HS-27A (cell line): Measurements from ENCODE around the gene SMYD3.

Source experiments
- DNase-seq: peaks from one replicate; pipeline ENCODE4 v3.0.0-alpha.2; 2012; ENCODE audit warnings: low read depth, missing footprints

Gene SMYD3

DNA sequence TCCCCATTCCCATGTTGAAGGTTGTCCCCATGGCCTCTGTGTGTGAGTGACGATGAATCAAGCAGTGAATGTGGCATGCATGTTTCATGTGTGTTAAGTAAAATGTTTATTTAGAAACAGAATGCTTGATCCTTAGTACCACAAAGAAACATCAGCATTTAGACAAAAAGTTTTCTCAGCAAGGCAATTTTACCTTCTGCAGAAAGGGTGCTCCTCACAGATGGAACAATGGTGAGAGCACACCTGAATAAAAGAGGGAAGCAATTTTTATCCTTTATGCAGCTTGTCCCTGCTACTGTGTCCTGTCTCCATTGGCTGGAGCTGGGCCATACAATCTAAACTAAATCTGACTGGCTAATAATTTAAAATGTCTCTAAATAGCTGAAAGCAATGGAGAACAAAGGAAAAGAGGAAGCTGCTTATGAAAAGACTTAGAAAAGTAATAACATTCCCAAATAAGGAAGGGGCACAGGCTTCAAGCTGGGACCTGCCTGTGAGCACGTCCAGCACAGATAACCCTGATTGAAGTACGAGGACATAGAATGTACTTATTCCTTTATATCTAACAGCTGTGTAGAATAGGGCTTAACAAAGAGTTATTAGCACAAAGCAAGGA, 8.4 kb upstream of the SMYD3 start:
- no peak for DNase-seq

DNA sequence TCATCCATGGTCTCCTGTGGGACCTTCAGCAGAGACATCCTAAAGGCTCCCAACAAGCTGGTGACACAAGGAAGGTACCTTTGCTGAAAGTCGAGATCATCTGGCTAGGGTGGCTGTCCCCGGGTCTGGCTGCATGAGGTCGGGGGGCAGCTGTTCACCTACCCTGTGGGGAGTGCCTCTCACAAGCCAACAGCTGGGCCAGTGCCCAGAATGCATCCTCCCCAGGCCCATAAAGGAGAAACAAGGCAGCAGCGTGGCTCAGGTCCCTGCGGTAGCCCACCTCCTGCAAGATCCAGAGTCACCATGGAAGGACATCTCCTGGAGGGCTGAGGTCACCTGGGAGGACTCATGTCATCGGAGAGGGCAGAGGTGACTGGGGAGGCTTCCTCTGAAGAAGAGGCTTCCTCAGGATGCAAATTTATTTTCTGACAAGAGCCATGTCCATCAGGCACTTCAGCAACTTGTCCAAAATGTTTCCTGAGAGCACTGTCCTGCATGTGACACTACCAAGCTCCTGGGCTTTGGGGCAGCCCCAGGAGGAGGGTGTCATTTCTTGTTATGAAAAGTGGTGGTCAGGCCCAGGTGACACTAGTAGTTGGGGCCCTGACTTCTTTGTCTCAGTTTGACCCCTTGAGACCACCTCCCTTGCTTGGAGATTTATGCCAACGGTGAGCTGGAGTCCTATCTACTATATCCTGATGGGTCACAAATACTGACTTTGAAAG, 6.7 kb upstream of the SMYD3 start:
- no peak for DNase-seq

DNA sequence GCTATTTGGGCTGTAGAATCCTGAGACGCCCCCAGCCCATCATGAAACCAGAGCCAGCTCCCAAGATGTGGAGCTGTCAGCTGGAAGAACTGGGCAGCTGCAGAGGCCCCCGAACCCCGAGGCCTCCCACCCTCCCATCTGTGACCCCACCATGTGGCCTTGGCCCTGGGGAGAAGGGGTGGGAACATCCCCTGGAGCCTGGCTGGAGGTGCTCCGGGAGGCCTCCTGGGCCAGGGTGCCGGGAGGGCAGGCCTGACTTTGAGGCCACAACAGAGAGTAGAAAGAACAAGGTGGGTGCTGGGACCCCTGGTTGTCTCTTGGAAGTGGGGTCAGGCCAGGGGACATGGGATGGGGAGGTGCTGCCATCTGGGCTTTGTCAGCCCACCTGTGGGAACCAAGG, 6.0 kb upstream of the SMYD3 start:
- DNase-seq, result no peak

- DNase-seq, result no peak
Measured at GRCh38 chr1:246512635-246513034, 5.6 kb upstream of the SMYD3 start.

GRCh38 chr1:246512230-246512629, 5.2 kb upstream of the SMYD3 start:
- no peak for DNase-seq

- DNase-seq, result no peak
Measured at GRCh38 chr1:246511203-246511602, 4.1 kb upstream of the SMYD3 start.

GRCh38 chr1:246510147-246511030, 3.3 kb upstream of the SMYD3 start:
- no peak for DNase-seq

GRCh38 chr1:246508897-246509688, 2.0 kb upstream of the SMYD3 start:
- DNase-seq, result no peak

DNA sequence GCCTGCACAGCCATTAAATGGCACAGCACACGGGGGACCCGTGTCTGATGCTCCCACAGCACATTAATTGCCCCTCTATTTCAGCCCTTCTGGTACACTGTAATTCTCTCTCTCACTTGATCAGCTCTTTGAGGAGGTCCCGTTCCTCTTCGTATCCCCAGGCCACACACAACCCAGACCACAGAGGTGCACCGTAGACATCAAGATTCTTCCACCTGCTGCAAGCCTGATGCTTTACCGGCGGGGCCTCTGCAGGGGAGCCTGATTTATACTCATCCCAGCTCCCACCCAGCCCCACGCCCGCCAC, 759 bp downstream of the SMYD3 start:
- DNase-seq, result no peak

DNA sequence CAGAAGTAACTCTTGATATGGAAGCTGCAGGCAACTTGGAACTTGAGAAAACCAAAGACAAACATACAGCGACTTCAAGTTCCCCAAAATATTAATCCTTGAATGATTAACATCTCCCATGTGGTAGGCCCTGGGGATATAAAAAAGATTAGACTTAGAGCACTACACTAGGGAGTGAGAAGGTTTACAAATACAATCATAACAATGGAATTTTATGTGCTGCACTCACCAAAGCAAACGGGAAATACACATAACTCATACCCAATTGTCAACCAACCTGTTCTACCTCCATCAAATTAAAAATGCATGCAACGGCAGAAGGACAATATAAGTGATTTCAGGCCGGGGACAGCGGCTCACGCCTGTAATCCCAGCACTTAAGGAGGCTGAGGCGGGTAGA, 3.7 kb downstream of the SMYD3 start:
- DNase-seq, result peak; percentile 5

GRCh38 chr1:246497331-246497915, 9.7 kb downstream of the SMYD3 start:
- DNase-seq, result peak; percentile 35

GRCh38 chr1:246492611-246493245, 14.4 kb downstream of the SMYD3 start:
- peak; percentile 23 for DNase-seq

DNA sequence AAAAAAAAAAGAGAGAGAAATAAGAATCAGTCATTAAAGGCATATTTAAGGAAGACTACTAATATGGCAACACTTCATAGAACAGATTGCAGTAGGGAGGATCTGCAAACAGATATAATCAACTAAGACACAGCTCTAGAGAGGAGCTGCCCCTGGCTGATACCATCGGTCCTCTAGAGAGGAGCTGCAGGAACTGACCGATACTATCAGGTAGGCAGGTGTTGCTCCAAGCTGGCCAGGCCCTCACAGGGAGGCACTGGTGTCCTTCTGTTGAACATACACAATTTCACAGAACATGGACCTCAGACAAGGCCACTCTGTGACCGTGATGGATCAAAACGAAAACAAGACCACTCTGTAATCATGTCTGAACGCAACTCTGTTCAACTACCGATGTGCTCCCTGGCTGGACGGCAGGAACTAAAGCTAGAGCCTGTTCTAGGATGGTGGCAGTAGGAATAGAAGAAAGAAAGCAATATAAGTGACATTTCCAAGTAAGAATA, 15.5 kb downstream of the SMYD3 start:
- DNase-seq, result no peak

- no peak for DNase-seq
Measured at GRCh38 chr1:246488674-246489073, 18.4 kb downstream of the SMYD3 start.

DNA sequence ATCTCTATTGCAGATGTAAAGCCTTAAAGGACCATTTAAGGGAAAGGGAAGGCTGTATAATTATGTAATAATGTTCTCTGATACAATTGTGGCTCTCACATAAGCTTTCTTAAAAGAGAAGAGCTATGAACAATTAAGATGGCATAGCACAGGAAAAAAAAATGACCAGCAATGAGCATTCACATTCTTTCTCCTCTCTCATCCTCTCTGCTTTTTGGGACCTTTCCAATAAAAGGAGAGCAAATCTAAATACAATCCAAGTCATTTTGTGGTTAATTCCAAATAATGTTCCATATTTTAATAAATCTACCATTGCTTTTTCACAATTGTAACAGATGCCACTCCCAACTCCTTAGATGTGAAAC, 23.5 kb downstream of the SMYD3 start:
- DNase-seq, result no peak

- no peak for DNase-seq
Measured at GRCh38 chr1:246482805-246483568, 24.1 kb downstream of the SMYD3 start.

DNA sequence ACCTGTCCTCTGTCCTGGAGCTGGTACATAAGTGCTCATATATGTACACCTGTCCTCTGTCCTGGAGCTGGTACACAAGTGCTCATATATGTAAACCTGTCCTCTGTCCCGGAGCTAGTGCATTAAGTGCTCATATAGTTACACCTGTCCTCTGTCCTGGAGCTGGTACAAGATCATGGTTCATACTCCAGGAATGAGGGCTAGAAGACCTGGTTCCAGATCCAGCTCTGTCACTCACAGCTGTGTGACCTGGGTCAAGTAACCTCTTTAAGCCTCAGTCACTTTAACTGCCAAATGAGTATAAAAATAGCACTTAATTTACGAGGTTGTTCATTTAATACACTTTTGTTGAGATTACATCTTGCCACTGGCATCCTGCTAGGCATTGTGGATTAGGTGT, 28.0 kb downstream of the SMYD3 start:
- DNase-seq, result no peak

DNA sequence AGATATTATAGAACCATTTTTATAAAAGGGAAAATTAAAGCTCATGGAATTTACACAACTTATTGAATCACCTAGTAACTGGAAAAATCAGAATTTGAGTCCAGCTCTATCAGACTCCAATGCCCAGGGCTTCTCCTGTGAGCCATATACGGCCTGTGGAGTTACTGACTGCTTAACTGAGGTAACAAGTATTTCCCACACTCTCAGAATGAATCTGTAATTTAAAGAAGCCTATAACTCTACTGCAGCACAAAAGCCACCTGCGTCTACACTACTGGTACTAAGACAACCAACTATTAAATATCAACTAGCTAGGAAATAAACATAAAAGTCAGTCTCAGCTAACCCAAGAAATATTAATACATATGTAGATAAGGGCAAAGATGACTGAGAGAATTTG, 29.4 kb downstream of the SMYD3 start:
- DNase-seq, result no peak

GRCh38 chr1:246476771-246477170, 30.3 kb downstream of the SMYD3 start:
- no peak for DNase-seq

DNA sequence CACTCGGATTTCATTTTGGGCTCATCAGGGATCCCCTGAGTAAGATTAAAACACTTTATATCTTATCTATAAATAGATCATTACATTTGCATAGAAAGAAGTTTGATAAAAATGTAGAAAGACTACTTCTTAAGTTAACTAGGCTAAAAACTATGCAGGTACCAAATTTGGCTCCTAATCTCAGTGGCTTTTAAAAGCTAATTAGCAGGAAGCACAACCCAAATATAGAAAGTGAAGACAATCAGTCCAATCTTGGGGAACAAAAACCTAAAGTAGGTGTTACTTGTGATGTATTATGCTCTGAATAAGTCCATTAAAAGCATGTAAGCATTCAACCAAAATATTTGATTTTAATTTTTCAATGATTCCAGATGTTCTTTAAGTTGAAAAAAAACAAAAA, 35.4 kb downstream of the SMYD3 start:
- DNase-seq, result no peak

DNA sequence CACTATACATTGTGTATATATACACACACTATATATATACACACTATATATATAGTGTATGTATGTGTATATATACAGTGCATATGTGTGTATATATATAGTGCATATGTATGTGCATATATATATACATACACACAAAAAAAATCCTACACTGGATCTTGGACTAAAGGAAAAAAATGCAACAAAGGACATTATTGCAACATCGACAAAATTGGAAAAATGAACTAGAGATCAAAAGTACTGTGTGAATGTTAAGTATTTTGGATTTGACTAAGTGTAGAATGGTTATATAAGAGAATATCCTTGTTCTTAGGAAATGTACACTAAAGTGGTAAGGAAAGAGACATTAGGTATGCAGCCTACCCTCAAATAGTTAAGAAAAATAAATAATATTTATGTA, 36.5 kb downstream of the SMYD3 start:
- DNase-seq, result no peak
